SK-N-MC (cell line): ENCODE measurements around the gene INSIG2.

Experiments
- EZH2 ChIP-seq: fragments of 200-600 bp; sonication (generic); IDR thresholded peaks from one replicate; pipeline ENCODE4 v1.6.1; 2017; ENCODE audit warnings: antibody characterized with exemption
- POLR2AphosphoS5 ChIP-seq: IDR thresholded peaks from 2 replicates; pipeline ENCODE4 v1.6.1; 2012; ENCODE audit warnings: mild to moderate bottlenecking, low read depth, low read length, borderline replicate concordance

- TF ChIP-seq EZH2 (no peak), POLR2AphosphoS5 (no peak)
Measured at GRCh38 chr2:118055512-118056164, 32.6 kb upstream of the INSIG2 start.
